ENCODE measurements around the gene RNASET2.

- no peak for TF ChIP-seq POLR2A (IDR thresholded peaks at IDR 0.05)
- no peak for TF ChIP-seq CTCF (IDR thresholded peaks at IDR 0.05)
Measured at GRCh38 chr6:166952121-166952520, 4.2 kb downstream of the RNASET2 start.
